Chondrocyte (in vitro differentiated cells): ENCODE measurements around the gene NOBOX. TPM values are rescaled to one million over a fixed set of nuclear protein-coding genes. Genes with fewer than 3 reads are reported as not detected.

Experiments
- DNase-seq: peaks from one replicate; pipeline ENCODE4 v3.0.0; 2021; ENCODE audit warnings: mixed read lengths, low spot score
- H3K27ac Mint-ChIP-seq: one replicate; pipeline ENCODE4 v1.8.0; 2021; ENCODE audit warnings: mild to moderate bottlenecking, moderate library complexity, mixed read lengths; ENCODE audit not compliant: unreplicated experiment
- H3K27me3 Mint-ChIP-seq: 2 replicates; pipeline ENCODE4 v1.8.0; 2021; ENCODE audit warnings: low read depth, mixed read lengths
- H3K36me3 Mint-ChIP-seq: 2 replicates; pipeline ENCODE4 v1.8.0; 2021; ENCODE audit warnings: low read depth, mixed read lengths
- H3K4me1 Mint-ChIP-seq: 2 replicates; pipeline ENCODE4 v1.8.0; 2021; ENCODE audit warnings: low read depth, mild to moderate bottlenecking, mixed read lengths
- H3K4me3 Mint-ChIP-seq: one replicate; pipeline ENCODE4 v1.8.0; 2021; ENCODE audit warnings: mild to moderate bottlenecking, moderate library complexity, mixed read lengths; ENCODE audit not compliant: unreplicated experiment
- H3K9me3 Mint-ChIP-seq: 2 replicates; pipeline ENCODE4 v1.8.0; 2021; ENCODE audit warnings: low read depth, mixed read lengths
- CTCF ChIP-seq: fragments of 200-600 bp; sonication (generic); IDR thresholded peaks from 2 replicates; pipeline ENCODE4 v1.5.0; 2021; ENCODE audit warnings: antibody characterized with exemption, mild to moderate bottlenecking, moderate library complexity
- long read RNA-seq: library from polyadenylated mRNA; stranded (forward); transcript quantifications from one replicate; pipeline ENCODE4 v2.0.0, GENCODE V29; 2021
- total RNA-seq: library from RNA; stranded (reverse); gene quantifications from 3 replicates; pipeline ENCODE4 v1.2.1, GENCODE V29; 2021

The NOBOX gene
- not detected in 3 replicates for total RNA-seq
- long read RNA-seq, result 0 reads

DNA sequence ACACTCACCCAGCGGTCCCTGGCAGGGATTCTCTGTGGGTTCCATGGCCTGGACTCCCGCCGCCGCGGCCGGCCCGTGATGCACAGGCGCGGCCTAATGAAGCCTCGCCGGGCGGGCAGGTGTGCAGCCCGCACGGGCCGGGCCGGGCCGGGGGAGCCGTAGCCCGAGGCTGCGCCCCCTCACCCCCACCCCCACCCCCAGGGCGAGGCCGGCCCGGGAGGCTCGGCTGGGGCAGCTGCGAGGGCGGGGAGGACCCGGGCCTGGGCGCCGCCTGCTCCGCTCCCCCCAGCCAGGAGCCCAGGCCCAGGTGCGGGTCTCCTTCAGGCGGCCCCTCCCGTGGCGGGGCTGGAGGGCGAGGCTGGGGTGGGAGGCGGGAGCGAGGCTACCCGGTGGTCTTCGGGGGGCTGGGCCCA is at the start of gene NOBOX:
Gene NOBOX (minus strand): TSS at position 45 of the 413 bp plus-strand sequence.
- no peak for DNase-seq
- peaks cover 19% of the 10 kb centered on the region for H3K27me3 Mint-ChIP-seq
- H3K4me1 Mint-ChIP-seq, result no peaks in the 10 kb centered on the region
- no peaks in the 10 kb centered on the region for H3K9me3 Mint-ChIP-seq
- no peak for TF ChIP-seq CTCF
- no peaks in the 10 kb centered on the region for H3K36me3 Mint-ChIP-seq
- H3K4me3 Mint-ChIP-seq, result no peak within 1 kb of the TSS
- H3K27ac Mint-ChIP-seq, result no peak within 1 kb of the TSS

DNA sequence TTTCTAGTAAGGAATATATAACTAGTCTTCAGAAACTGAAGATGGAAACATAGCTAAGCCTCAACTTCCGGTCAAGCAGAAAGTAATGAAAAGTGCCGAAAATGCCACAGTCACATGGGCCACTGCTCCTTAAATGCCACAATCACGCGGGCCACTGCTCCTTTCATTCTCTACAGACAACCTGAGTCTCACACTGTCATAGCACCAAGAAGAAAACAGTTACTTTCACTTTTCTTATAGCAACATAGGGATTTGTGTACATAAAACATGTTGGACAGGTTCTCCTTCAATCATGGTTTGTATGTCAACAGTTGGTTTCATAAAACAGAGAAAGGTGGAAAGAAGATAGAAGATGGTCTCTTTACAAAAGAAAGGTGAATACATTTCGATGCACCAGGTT is 48.6 kb upstream of the NOBOX start:
- no peaks in the 10 kb centered on the region for H3K9me3 Mint-ChIP-seq
- TF ChIP-seq CTCF, result no peak
- no peaks in the 10 kb centered on the region for H3K27me3 Mint-ChIP-seq
- H3K36me3 Mint-ChIP-seq, result no peaks in the 10 kb centered on the region
- no peaks in the 10 kb centered on the region for H3K4me1 Mint-ChIP-seq
- H3K27ac Mint-ChIP-seq, result no peak overlapping the region
- no peak for DNase-seq
- no peak overlapping the region for H3K4me3 Mint-ChIP-seq

- H3K27me3 Mint-ChIP-seq, result no peaks in the 10 kb centered on the region
- H3K27ac Mint-ChIP-seq, result no peak overlapping the region
- no peaks in the 10 kb centered on the region for H3K9me3 Mint-ChIP-seq
- no peaks in the 10 kb centered on the region for H3K4me1 Mint-ChIP-seq
- no peaks in the 10 kb centered on the region for H3K36me3 Mint-ChIP-seq
- no peak overlapping the region for H3K4me3 Mint-ChIP-seq
- TF ChIP-seq CTCF, result no peak
- no peak for DNase-seq
Measured at GRCh38 chr7:144445590-144445989, 42.1 kb upstream of the NOBOX start.

GRCh38 chr7:144439717-144440205 is 36.3 kb upstream of the NOBOX start:
- no peak overlapping the region for H3K4me3 Mint-ChIP-seq
- DNase-seq, result no peak
- H3K27ac Mint-ChIP-seq, result no peak overlapping the region
- TF ChIP-seq CTCF, result no peak
- no peaks in the 10 kb centered on the region for H3K36me3 Mint-ChIP-seq
- H3K27me3 Mint-ChIP-seq, result peaks cover 4% of the 10 kb centered on the region
- no peaks in the 10 kb centered on the region for H3K4me1 Mint-ChIP-seq
- H3K9me3 Mint-ChIP-seq, result no peaks in the 10 kb centered on the region

GRCh38 chr7:144438759-144439158 is 35.3 kb upstream of the NOBOX start:
- Mint-ChIP-seq H3K27ac (no peak overlapping the region), H3K4me3 (no peak overlapping the region), H3K36me3 (no peaks in the 10 kb centered on the region), H3K9me3 (no peaks in the 10 kb centered on the region), H3K4me1 (no peaks in the 10 kb centered on the region), H3K27me3 (peaks cover 11% of the 10 kb centered on the region)
- TF ChIP-seq CTCF, result no peak
- no peak for DNase-seq
